Measurements from ENCODE around the gene ADARB1. TPM values are rescaled to one million over a fixed set of nuclear protein-coding genes. Genes with fewer than 3 reads are reported as not detected.

Gene ADARB1
- total RNA-seq = 10 to 100 TPM; 20.7 to 28.0 (median 26.6) TPM
- 34.4 TPM for total RNA-seq (2013)

- peaks cover 5 to 6% of the 10 kb centered on the region in 2 donors for H3K27me3 Mint-ChIP-seq (ENCODE audit: low read depth in 2 of 2)
- no peaks in the 10 kb centered on the region for H3K36me3 ChIP-seq (ENCODE audit: control insufficient read depth, insufficient read depth, low read length)
- H3K27me3 ChIP-seq (ENCODE audit: control insufficient read depth, insufficient read depth, low read length) = no peaks in the 10 kb centered on the region
- peaks cover 39% of the 10 kb centered on the region for H3K4me1 ChIP-seq (ENCODE audit: control insufficient read depth, insufficient read depth, low read length)
- peak within 1 kb of the TSS; percentile 49 for H3K4me3 ChIP-seq (ENCODE audit: low read length)
- peaks cover 34 to 43% of the 10 kb centered on the region in 2 donors for H3K4me1 Mint-ChIP-seq
- H3K9me3 ChIP-seq (ENCODE audit: control insufficient read depth, insufficient read depth, low read length) = no peaks in the 10 kb centered on the region
- DNase-seq = peak; percentile 70 to 88
- no peak within 1 kb of the TSS for H3K27ac ChIP-seq (ENCODE audit: low read length)
- intact Hi-C loops (cut with micrococcal nuclease) = no loop called here
- peak; percentile 66 to 87 (median 74) for ATAC-seq
- WGBS (ENCODE audit: insufficient coverage) = under 1% methylated on average over 132 of the region's 132 CpGs
- H3K27ac Mint-ChIP-seq = peak within 1 kb of the TSS; percentile 79 to 89
- H3K4me3 Mint-ChIP-seq = peak within 1 kb of the TSS; percentile 99
- no peaks in the 10 kb centered on the region for H3K36me3 Mint-ChIP-seq
- no peaks in the 10 kb centered on the region for H3K9me3 Mint-ChIP-seq
- TF ChIP-seq CTCF (IDR thresholded peaks at IDR 0.05) = no peak
Measured at GRCh38 chr21:45074048-45074817, at the start of gene ADARB1. ADARB1 (plus strand) TSS chr21:45074580; CDS start chr21:45171657, 97,077 bp downstream.

- Mint-ChIP-seq H3K27me3 (ENCODE audit: low read depth in 2 of 2) (no peaks in the 10 kb centered on the region), H3K4me3 (no peak overlapping the region), H3K36me3 (no peaks in the 10 kb centered on the region), H3K4me1 (no peaks in the 10 kb centered on the region), H3K27ac (no peak overlapping the region), H3K9me3 (peaks cover 3 to 4% of the 10 kb centered on the region in 2 donors)
- Histone ChIP-seq H3K27ac (ENCODE audit: low read length) (no peak overlapping the region), H3K4me1 (ENCODE audit: control insufficient read depth, insufficient read depth, low read length) (no peaks in the 10 kb centered on the region), H3K9me3 (ENCODE audit: control insufficient read depth, insufficient read depth, low read length) (no peaks in the 10 kb centered on the region), H3K36me3 (ENCODE audit: control insufficient read depth, insufficient read depth, low read length) (no peaks in the 10 kb centered on the region), H3K4me3 (ENCODE audit: low read length) (no peak overlapping the region), H3K27me3 (ENCODE audit: control insufficient read depth, insufficient read depth, low read length) (no peaks in the 10 kb centered on the region)
- WGBS (ENCODE audit: insufficient coverage) = 94% methylated on average over 22 of the region's 22 CpGs
- DNase-seq (no peak), ATAC-seq (no peak)
- intact Hi-C loops (cut with micrococcal nuclease) = no loop called here
- TF ChIP-seq CTCF (IDR thresholded peaks at IDR 0.05) = no peak
Measured at GRCh38 chr21:45026066-45026745, 48.2 kb upstream of the ADARB1 start.

GRCh38 chr21:45026826-45027225 is 47.6 kb upstream of the ADARB1 start:
- Mint-ChIP-seq H3K4me3 (no peak overlapping the region), H3K36me3 (no peaks in the 10 kb centered on the region), H3K4me1 (no peaks in the 10 kb centered on the region), H3K9me3 (peaks cover 3 to 4% of the 10 kb centered on the region in 2 donors), H3K27me3 (ENCODE audit: low read depth in 2 of 2) (no peaks in the 10 kb centered on the region), H3K27ac (no peak overlapping the region)
- no peaks in the 10 kb centered on the region for H3K9me3 ChIP-seq (ENCODE audit: control insufficient read depth, insufficient read depth, low read length)
- intact Hi-C loops (cut with micrococcal nuclease) = no loop called here
- no peak overlapping the region for H3K27ac ChIP-seq (ENCODE audit: low read length)
- no peaks in the 10 kb centered on the region for H3K4me1 ChIP-seq (ENCODE audit: control insufficient read depth, insufficient read depth, low read length)
- H3K27me3 ChIP-seq (ENCODE audit: control insufficient read depth, insufficient read depth, low read length) = no peaks in the 10 kb centered on the region
- no peak overlapping the region for H3K4me3 ChIP-seq (ENCODE audit: low read length)
- 92% methylated on average over 12 of the region's 12 CpGs for whole genome bisulfite sequencing (ENCODE audit: insufficient coverage)
- no peak for ATAC-seq
- H3K36me3 ChIP-seq (ENCODE audit: control insufficient read depth, insufficient read depth, low read length) = no peaks in the 10 kb centered on the region
- DNase-seq = no peak
- no peak for TF ChIP-seq CTCF (IDR thresholded peaks at IDR 0.05)
